GM12865 (cell line): ENCODE data around the gene CEACAM3.

Source experiments
- DNase-seq: peaks from one replicate; pipeline ENCODE4 v3.0.0; 2010; ENCODE audit warnings: low read depth
- H3K4me3 ChIP-seq: 2 replicates; pipeline ENCODE4 v1.5.1; 2011; ENCODE audit warnings: mild to moderate bottlenecking, low read depth, low read length, control low read depth
- TF ChIP-seq, protein P1 (sequence below): IDR thresholded peaks from 2 replicates; pipeline ENCODE4 v1.5.1; 2011; ENCODE audit warnings: low read length, control low read depth, low read depth, inconsistent platforms; ENCODE audit not compliant: insufficient read depth; ENCODE audit errors: missing control alignments

The CEACAM3 gene

DNA sequence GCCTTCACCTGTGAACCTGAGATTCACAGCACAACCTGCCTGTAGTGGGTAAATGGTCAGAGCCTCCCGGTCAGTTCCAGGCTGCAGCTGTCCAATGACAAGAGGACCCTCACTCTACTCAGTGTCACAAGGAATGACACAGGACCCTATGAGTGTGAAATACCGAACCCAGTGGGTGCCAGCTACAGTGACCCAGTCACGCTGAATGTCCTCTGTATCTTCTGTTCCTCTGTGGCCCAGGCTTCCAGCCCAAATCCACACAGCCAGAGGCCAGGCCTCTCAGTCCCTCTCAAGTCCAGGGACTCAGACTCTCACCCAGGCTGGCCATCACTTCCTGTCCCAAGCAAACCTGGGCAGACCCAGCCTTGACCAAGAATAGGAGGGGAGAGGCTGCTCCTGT is 10.8 kb downstream of the CEACAM3 start:
- TF ChIP-seq, protein P1, sequence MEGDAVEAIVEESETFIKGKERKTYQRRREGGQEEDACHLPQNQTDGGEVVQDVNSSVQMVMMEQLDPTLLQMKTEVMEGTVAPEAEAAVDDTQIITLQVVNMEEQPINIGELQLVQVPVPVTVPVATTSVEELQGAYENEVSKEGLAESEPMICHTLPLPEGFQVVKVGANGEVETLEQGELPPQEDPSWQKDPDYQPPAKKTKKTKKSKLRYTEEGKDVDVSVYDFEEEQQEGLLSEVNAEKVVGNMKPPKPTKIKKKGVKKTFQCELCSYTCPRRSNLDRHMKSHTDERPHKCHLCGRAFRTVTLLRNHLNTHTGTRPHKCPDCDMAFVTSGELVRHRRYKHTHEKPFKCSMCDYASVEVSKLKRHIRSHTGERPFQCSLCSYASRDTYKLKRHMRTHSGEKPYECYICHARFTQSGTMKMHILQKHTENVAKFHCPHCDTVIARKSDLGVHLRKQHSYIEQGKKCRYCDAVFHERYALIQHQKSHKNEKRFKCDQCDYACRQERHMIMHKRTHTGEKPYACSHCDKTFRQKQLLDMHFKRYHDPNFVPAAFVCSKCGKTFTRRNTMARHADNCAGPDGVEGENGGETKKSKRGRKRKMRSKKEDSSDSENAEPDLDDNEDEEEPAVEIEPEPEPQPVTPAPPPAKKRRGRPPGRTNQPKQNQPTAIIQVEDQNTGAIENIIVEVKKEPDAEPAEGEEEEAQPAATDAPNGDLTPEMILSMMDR, result no peak
- no peak overlapping the region for H3K4me3 ChIP-seq
- no peak for DNase-seq

DNA sequence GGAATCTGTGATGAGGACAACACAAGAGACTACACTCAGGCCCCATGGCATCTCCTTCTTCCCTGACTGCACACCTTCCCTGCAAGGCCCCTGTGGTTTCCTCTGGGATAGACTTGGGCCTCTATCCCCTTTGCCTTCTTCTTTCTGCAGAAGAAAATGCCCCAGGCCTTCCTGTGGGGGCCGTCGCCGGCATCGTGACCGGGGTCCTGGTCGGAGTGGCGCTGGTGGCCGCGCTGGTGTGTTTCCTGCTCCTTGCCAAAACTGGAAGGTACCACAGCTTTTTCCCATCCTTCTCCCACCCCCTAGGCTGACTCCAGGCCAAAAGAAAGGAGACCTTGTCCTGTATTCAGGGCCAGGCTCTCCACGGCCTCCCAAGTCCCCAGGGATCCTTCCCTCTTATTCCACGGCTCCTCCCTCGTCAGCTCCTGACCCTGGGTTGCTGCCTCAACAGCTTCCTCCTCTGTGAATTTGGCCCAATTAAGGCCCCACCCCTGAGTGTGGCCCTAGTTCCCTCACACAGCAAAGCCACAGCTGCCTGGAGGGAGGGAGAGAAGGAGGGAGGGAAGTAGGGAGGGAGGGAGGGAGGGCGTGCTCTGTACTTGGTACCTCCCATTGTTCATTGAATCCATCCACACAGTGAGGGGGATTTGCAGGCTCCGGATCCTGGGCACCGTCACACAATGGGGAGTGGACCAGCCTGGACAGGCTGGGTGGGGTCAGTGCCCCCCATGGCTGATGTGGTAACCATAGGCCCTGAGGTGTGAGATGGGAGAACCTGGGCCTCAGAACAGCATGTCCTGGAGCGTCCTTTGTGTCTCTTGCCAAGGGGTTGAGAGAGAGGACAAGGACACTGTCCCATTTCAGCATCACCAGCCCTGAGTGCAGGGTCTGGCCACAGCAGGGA is 12.5 kb downstream of the CEACAM3 start:
- DNase-seq, result no peak
- TF ChIP-seq, protein P1, result no peak
- H3K4me3 ChIP-seq, result no peak overlapping the region

DNA sequence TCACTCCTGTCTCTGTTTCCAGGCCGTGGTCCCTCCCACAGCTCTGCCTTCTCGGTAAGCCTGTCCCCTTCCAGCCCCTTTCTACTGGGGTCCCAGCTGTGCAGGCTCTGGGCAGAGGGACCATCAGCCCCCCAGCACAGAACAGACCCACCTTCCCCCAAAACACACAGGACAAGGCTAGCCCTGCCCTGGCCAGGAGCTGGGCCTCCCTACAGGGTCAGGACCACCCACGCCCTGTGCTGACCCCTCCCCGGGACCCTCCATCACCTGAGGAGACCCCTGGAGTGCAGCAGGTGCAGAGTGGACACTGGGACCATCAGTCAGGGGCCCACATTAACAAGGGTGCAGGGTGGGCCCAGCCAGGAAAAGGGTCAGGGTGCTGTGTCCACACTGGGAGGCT is 13.9 kb downstream of the CEACAM3 start:
- TF ChIP-seq, protein P1, result no peak
- no peak overlapping the region for H3K4me3 ChIP-seq

DNA sequence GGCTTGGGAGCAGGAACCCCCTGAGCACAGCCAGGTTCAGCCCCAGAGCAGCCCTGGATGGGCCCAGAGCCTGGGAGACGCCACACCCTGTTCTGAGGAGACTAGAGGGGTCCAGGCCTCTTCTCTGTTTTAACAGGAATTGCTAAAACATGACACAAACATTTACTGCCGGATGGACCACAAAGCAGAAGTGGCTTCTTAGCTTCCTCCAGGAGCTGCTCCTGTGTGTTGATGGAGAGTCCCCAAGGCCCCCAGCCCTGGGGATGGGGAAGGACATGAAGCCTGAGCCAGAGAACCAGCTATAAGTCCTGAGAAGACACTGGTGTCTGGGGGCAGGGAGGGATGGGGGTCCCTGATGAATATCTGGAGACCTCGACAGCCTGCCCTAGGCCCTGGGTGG is 14.6 kb downstream of the CEACAM3 start:
- DNase-seq, result no peak
- no peak overlapping the region for H3K4me3 ChIP-seq
- TF ChIP-seq, protein P1, result no peak

More for the DNA sequence above, 13.9 kb downstream of the CEACAM3 start:
- DNase-seq, result no peak

DNA sequence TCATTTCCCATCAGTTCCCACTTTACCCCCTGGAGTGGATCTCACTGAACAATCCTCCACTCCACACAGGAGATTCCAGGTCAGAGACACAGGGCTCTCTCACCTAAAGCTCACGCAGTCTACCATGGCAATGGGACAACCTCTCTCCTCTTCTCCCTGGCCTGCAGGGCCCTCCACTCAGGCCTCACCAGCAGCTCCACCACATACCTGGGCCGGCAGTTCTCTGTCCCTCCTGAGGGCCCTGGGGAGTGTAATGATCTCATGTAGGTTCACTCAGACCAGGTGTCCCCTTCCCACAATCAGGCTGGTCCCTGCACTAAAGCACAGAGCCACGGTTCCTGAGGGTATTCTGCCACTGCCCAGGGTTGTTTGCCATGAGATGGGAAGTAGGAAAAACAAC is 15.6 kb downstream of the CEACAM3 start:
- DNase-seq, result no peak
- H3K4me3 ChIP-seq, result no peak overlapping the region
- TF ChIP-seq, protein P1, result no peak

DNA sequence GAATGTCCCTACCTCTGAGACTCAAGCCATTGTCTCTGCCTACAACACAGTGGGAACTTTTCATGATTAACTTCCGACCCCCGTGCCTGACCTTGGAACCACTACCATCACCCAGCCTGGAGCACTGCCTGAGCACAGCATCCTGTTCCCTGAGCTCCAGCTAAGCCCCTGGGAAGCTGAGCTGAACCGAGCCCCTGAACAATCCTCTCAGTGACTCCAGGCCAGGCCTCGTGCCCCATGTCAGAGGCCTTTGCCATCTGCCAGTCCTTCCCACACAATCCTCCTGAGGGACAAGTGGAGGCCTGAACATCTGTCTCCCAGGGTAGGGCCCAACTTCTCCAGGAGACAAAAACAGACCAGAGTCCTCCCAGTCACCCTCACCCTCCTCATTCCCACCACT is 17.5 kb downstream of the CEACAM3 start:
- TF ChIP-seq, protein P1, result no peak
- DNase-seq, result no peak
- no peak overlapping the region for H3K4me3 ChIP-seq
